ENCODE measurements around the gene RAD51AP2. TPM values are rescaled to one million over a fixed set of nuclear protein-coding genes. Genes with fewer than 3 reads are reported as not detected.

Gene RAD51AP2
- total and polyA plus RNA-seq, 2 of the 13 experiments (the other 11 are each of a cell fraction or from before 2014, with no cell fraction given) = 0.11 to 0.12 TPM

DNA sequence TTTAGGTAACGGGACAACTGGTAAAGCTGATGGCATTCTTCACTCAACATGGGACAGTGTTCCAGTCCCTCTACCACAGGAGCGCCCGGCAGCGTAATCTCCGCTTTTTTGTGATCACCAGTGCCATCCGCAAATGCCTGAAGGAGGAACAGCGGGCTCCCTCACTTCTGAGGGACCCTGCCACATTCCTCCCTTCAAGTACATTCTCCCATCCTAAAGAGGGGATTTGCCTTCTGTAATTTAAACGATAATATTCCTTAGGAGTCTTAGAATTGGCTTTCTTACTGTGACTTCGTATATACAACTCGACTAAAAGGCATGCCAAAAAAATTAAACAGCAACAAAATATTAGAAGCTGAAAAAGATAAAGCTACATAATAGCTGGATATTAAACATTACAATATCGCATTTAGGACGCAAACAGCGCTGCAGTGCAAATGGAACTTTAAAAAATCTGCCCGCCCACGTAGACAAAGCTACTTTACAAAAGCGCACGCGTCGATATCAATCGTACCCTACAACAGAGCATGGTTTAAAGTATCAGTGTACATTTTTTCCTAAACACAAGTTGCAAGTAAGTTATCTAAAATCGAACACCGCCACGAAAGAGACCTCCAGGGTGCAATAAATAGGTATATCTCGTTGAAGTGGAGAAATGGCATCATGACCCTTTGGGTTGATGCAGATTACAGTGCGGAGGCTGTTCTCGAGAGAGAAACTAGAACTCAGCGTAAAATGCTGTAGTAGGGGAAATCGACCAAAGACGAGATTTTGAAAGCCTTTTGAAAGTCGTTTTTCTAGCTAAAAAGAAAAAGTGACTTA lies 20.0 kb upstream of the RAD51AP2 start:
- Histone ChIP-seq H3K27me3 (ENCODE audit: control insufficient read depth in 1 of 2, insufficient read depth in 2 of 2, low read length in 2 of 2) (peaks cover 0 to 3% of the 10 kb centered on the region in 2 experiments; a peak in 1 of 5 replicates), H3K4me1 (ENCODE audit: insufficient read depth, low read length) (peaks cover 23% of the 10 kb centered on the region), H3K36me3 (replicated peaks in 1 of 2; ENCODE audit: control insufficient read depth in 1 of 2, insufficient read depth in 2 of 2, low read length in 2 of 2) (no peaks in the 10 kb centered on the region), H3K79me2 (ENCODE audit: insufficient read depth, low read length) (peaks cover 36% of the 10 kb centered on the region), H3K27ac (ENCODE audit: extremely low read length, insufficient read depth, low read length) (peak overlapping the region; percentile 94), H3K9me3 (ENCODE audit: low read length) (no peaks in the 10 kb centered on the region), H3K4me3 (replicated peaks in 1 of 3; ENCODE audit: insufficient read depth in 1 of 3, low read depth in 2 of 3, low read length in 3 of 3) (peak overlapping the region; percentile 78 to 97 (median 83)), H3K4me2 (ENCODE audit: low read depth, low read length) (peak overlapping the region; percentile 83), H2AFZ (ENCODE audit: low read length) (peak overlapping the region; percentile 98), H3K9ac (ENCODE audit: insufficient read depth, low read depth, low read length) (peak overlapping the region; percentile 78), H4K20me1 (ENCODE audit: insufficient read depth, low read length) (no peaks in the 10 kb centered on the region)
- BruUV-seq (replicated peaks) = no TSS peak
- no peak for FAIRE-seq
- ATAC-seq = peak; percentile 32
- DNase-seq (ENCODE audit: low spot score) = peak; percentile 39
- WGBS (ENCODE audit: low lambda C conversion rate) = under 1% methylated on average over 30 of the region's 30 CpGs
- ChIA-PET POLR2A (interaction anchor here (0.6 to 3.6 kb wide), 8 partner anchors 8 to 133 kb away, joined by 3 to 32 read pairs (median 6); partner anchors contain the start of gene RAD51AP2), CTCF (ENCODE audit: low intra/inter-chr PET ratio, low total read pairs) (no interaction called here)
- intact Hi-C loops (cut with micrococcal nuclease; ENCODE audit: unreplicated experiment) (loop anchor here (1.0 kb wide), 2 partner anchors 20 to 56 kb away; partner anchors contain the start of gene RAD51AP2), in situ Hi-C loops (cut with HindIII; ENCODE audit: extremely low pct_ligation_motif_present, low pct_unique_long_range_greater_than_20kb) (no loop called here)
- TF ChIP-seq ZNF3 (CRISPR knock-in tag; IDR thresholded peaks at IDR 0.05) = no peak
- no peak for TF ChIP-seq ZC3H13 (CRISPR knock-in tag; IDR thresholded peaks at IDR 0.05)
- TF ChIP-seq FIP1L1 (IDR thresholded peaks at IDR 0.05; ENCODE audit: borderline replicate concordance, insufficient read depth, low read depth, low read length) = no peak
- TF ChIP-seq, protein P1, sequence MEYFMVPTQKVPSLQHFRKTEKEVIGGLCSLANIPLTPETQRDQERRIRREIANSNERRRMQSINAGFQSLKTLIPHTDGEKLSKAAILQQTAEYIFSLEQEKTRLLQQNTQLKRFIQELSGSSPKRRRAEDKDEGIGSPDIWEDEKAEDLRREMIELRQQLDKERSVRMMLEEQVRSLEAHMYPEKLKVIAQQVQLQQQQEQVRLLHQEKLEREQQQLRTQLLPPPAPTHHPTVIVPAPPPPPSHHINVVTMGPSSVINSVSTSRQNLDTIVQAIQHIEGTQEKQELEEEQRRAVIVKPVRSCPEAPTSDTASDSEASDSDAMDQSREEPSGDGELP (IDR thresholded peaks at IDR 0.05; ENCODE audit: borderline replicate concordance, low read depth) = no peak
- no peak for TF ChIP-seq ZNF709 (CRISPR knock-in tag; IDR thresholded peaks at IDR 0.05)
- TF ChIP-seq DMAP1 (CRISPR knock-in tag; IDR thresholded peaks at IDR 0.05) = peak; percentile 22
- peak; percentile 56 for TF ChIP-seq ZEB1 (IDR thresholded peaks at IDR 0.05; ENCODE audit: insufficient replicate concordance, low read depth)
- TF ChIP-seq, protein P2, sequence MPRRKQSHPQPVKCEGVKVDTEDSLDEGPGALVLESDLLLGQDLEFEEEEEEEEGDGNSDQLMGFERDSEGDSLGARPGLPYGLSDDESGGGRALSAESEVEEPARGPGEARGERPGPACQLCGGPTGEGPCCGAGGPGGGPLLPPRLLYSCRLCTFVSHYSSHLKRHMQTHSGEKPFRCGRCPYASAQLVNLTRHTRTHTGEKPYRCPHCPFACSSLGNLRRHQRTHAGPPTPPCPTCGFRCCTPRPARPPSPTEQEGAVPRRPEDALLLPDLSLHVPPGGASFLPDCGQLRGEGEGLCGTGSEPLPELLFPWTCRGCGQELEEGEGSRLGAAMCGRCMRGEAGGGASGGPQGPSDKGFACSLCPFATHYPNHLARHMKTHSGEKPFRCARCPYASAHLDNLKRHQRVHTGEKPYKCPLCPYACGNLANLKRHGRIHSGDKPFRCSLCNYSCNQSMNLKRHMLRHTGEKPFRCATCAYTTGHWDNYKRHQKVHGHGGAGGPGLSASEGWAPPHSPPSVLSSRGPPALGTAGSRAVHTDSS (CRISPR knock-in tag; conservative IDR thresholded peaks at IDR 0.05) = no peak
- no peak for TF ChIP-seq PRPF4 (IDR thresholded peaks at IDR 0.05; ENCODE audit: low read depth, low read length, poor library complexity, severe bottlenecking)
- TF ChIP-seq, protein P3, sequence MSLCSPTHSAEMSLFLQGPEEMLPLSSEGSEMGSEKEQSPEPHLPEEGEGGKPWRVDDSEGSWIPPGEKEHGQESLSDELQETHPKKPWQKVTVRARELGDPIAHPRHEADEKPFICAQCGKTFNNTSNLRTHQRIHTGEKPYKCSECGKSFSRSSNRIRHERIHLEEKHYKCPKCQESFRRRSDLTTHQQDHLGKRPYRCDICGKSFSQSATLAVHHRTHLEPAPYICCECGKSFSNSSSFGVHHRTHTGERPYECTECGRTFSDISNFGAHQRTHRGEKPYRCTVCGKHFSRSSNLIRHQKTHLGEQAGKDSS (CRISPR knock-in tag; IDR thresholded peaks at IDR 0.05; ENCODE audit: borderline replicate concordance, low read depth) = no peak
- no peak for TF ChIP-seq ZNF256 (CRISPR knock-in tag; conservative IDR thresholded peaks at IDR 0.05)
- no peak for TF ChIP-seq IRF2 (CRISPR knock-in tag; IDR thresholded peaks at IDR 0.05)
- TF ChIP-seq SMARCE1 (IDR thresholded peaks at IDR 0.05; ENCODE audit: borderline replicate concordance) = no peak
- no peak for TF ChIP-seq ZNF30 (CRISPR knock-in tag; IDR thresholded peaks at IDR 0.05)
- TF ChIP-seq, protein P4, sequence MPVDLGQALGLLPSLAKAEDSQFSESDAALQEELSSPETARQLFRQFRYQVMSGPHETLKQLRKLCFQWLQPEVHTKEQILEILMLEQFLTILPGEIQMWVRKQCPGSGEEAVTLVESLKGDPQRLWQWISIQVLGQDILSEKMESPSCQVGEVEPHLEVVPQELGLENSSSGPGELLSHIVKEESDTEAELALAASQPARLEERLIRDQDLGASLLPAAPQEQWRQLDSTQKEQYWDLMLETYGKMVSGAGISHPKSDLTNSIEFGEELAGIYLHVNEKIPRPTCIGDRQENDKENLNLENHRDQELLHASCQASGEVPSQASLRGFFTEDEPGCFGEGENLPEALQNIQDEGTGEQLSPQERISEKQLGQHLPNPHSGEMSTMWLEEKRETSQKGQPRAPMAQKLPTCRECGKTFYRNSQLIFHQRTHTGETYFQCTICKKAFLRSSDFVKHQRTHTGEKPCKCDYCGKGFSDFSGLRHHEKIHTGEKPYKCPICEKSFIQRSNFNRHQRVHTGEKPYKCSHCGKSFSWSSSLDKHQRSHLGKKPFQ (CRISPR knock-in tag; IDR thresholded peaks at IDR 0.05; ENCODE audit: insufficient replicate concordance) = no peak
- TF ChIP-seq SOX6 (IDR thresholded peaks at IDR 0.05) = no peak
- TF ChIP-seq SOX6 (CRISPR knock-in tag; IDR thresholded peaks at IDR 0.05) = no peak
- TF ChIP-seq KDM2A (CRISPR knock-in tag; IDR thresholded peaks at IDR 0.05; ENCODE audit: borderline replicate concordance, low read depth) = peak; percentile 23; the same call in 1 of the 2 replicates
- TF ChIP-seq ZNF460 (CRISPR knock-in tag; IDR thresholded peaks at IDR 0.05; ENCODE audit: borderline replicate concordance) = no peak
- TF ChIP-seq MXI1 (IDR thresholded peaks at IDR 0.05; ENCODE audit: borderline replicate concordance, low read depth, low read length) = no peak

Data from HepG2 (cell line).